ENCODE results near the gene SLC14A1. TPM values are rescaled to one million over a fixed set of nuclear protein-coding genes. Genes with fewer than 3 reads are reported as not detected.
A peak's percentile ranks its signal among the peaks of the same experiment; 100 is the strongest.

SLC14A1 gene
- total RNA-seq, 6 experiments from 2014 or later = 0.24 to 1.3 (median 0.73) TPM

DNA sequence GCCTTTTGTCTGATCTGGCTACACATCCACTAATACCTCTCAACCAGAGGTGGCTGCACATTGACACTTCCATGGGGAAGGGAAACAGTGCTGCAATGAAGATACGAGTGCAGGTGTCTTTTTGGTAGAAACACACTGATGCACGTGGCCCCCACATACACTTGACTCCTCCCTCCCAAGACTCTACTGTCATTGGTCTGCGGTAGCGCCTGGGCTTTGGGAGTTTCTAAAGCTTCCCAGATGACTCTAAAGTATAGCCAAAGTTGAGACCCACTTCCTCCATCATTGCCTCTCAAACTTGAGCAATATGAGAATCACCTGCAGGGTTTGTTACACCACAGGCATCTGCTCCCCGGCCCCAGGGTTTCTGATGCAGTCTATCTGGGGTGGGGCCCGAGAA lies 11.0 kb downstream of the SLC14A1 start:
- no peak for TF ChIP-seq CTCF (IDR thresholded peaks at IDR 0.05)
- Mint-ChIP-seq H3K27me3 (ENCODE audit: insufficient read depth) (no peaks in the 10 kb centered on the region; the same call in 1 of the 2 replicates), H3K4me1 (ENCODE audit: low read depth) (peaks cover 40% of the 10 kb centered on the region), H3K27ac (no peak overlapping the region), H3K9me3 (no peaks in the 10 kb centered on the region), H3K4me3 (no peak overlapping the region), H3K36me3 (ENCODE audit: low read depth) (no peaks in the 10 kb centered on the region)
- DNase-seq = no peak

- H3K27me3 Mint-ChIP-seq (ENCODE audit: insufficient read depth) = no peaks in the 10 kb centered on the region; the same call in none of the 2 replicates
- no peak for DNase-seq
- H3K36me3 Mint-ChIP-seq (ENCODE audit: low read depth) = no peaks in the 10 kb centered on the region
- peaks cover 11% of the 10 kb centered on the region for H3K4me1 Mint-ChIP-seq (ENCODE audit: low read depth)
- H3K9me3 Mint-ChIP-seq = no peaks in the 10 kb centered on the region
- no peak overlapping the region for H3K27ac Mint-ChIP-seq
- TF ChIP-seq CTCF (IDR thresholded peaks at IDR 0.05) = peak; percentile 40
- H3K4me3 Mint-ChIP-seq = no peak overlapping the region
These were observed 14.7 kb downstream of the SLC14A1 start for GRCh38 chr18:45738660-45739059.

GRCh38 chr18:45739268-45739667 lies 15.3 kb downstream of the SLC14A1 start:
- Mint-ChIP-seq H3K4me3 (no peak overlapping the region), H3K4me1 (ENCODE audit: low read depth) (peaks cover 11% of the 10 kb centered on the region), H3K9me3 (no peaks in the 10 kb centered on the region), H3K36me3 (ENCODE audit: low read depth) (no peaks in the 10 kb centered on the region), H3K27me3 (ENCODE audit: insufficient read depth) (no peaks in the 10 kb centered on the region; the same call in none of the 2 replicates), H3K27ac (no peak overlapping the region)
- DNase-seq = no peak
- no peak for TF ChIP-seq CTCF (IDR thresholded peaks at IDR 0.05)

DNA sequence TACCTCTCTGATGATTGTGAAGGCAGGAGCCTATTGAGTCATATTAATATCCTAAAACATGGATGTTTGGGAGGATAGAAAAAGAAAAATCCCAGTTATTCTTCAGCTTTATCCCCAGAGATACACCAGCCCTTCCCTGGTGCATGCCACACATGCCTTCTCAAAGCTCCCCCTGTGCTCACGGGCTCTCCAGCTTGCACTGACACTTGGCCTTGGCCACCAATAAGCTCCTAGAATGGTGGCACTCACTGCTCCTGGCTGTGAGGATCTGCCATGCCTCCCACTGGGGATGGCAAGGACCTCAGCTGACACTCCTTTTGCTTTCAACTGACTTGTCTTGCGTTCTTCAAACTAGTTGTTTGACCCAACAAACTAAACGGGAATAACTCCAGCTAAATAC lies 15.9 kb downstream of the SLC14A1 start:
- Mint-ChIP-seq H3K27ac (no peak overlapping the region), H3K4me3 (no peak overlapping the region), H3K4me1 (ENCODE audit: low read depth) (peaks cover 11% of the 10 kb centered on the region), H3K9me3 (no peaks in the 10 kb centered on the region), H3K36me3 (ENCODE audit: low read depth) (no peaks in the 10 kb centered on the region), H3K27me3 (ENCODE audit: insufficient read depth) (peaks cover 2% of the 10 kb centered on the region)
- DNase-seq = no peak
- no peak for TF ChIP-seq CTCF (IDR thresholded peaks at IDR 0.05)

DNA sequence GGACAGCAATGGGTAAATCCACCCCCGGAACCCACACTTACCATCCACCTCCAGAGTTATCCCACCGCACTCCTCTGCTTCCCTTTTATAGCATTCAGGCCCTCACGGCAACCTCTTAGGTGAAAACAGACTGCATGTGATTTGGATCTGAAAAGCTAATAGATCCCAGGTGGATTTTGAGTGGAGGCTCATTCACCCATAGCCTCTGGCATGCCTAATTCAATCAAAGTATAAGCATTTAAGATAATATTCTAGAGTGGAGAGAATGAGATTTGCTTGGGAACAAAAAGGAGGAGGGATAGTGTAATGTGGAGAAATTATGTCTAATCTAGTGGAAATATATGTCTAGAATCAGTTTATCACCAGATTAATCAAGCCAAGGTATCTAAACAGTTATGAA lies 17.1 kb downstream of the SLC14A1 start:
- Mint-ChIP-seq H3K27me3 (ENCODE audit: insufficient read depth) (peaks cover 2% of the 10 kb centered on the region), H3K27ac (no peak overlapping the region), H3K4me3 (no peak overlapping the region), H3K36me3 (ENCODE audit: low read depth) (no peaks in the 10 kb centered on the region), H3K4me1 (ENCODE audit: low read depth) (peaks cover 11% of the 10 kb centered on the region), H3K9me3 (no peaks in the 10 kb centered on the region)
- no peak for TF ChIP-seq CTCF (IDR thresholded peaks at IDR 0.05)
- no peak for DNase-seq
